CD14-positive monocyte (primary cell): Measurements from ENCODE around the gene LDLRAP1. TPM values are rescaled to one million over a fixed set of nuclear protein-coding genes. Genes with fewer than 3 reads are reported as not detected.

ENCODE experiments used
- DNase-seq, 3 donors: peaks; one replicate each; pipeline ENCODE4 v3.0.0-alpha.2; 2011 to 2022
- H2AFZ ChIP-seq: 2 replicates; pipeline ENCODE4 v1.6.0; 2012; ENCODE audit warnings: mild to moderate bottlenecking, low read depth, low read length, inconsistent platforms; ENCODE audit not compliant: insufficient read depth, poor library complexity, severe bottlenecking
- H3K27ac ChIP-seq, 2 donors: 1 replicate in 1 of 2; 2 replicates in 1 of 2; pipeline ENCODE4 v1.5.1; 2012 to 2013; ENCODE audit warnings: low read length in 2 of 2, control low read depth in 1 of 2, inconsistent platforms in 1 of 2, low read depth in 1 of 2, mild to moderate bottlenecking in 1 of 2
- H3K27me3 ChIP-seq, 2 donors: one replicate each; pipeline versions ENCODE4 v1.6.0 to v1.6.1; 2011 to 2013; ENCODE audit warnings: low read length in 2 of 2; ENCODE audit not compliant: control insufficient read depth in 2 of 2, insufficient read depth in 2 of 2
- H3K36me3 ChIP-seq, 2 donors: replicated peaks in 1 of 2; 1 replicate in 1 of 2; 2 replicates in 1 of 2; pipeline versions ENCODE4 v1.5.1 to v1.6.1; 2012 to 2013; ENCODE audit warnings: low read length in 2 of 2, control low read depth in 1 of 2, inconsistent platforms in 1 of 2, mild to moderate bottlenecking in 1 of 2; ENCODE audit not compliant: insufficient read depth in 2 of 2, control insufficient read depth in 1 of 2
- H3K4me1 ChIP-seq, 2 donors: 1 replicate in 1 of 2; 2 replicates in 1 of 2; pipeline versions ENCODE4 v1.5.1 to v1.6.1; 2012 to 2013; ENCODE audit warnings: low read length in 2 of 2, control low read depth in 1 of 2, inconsistent platforms in 1 of 2, mild to moderate bottlenecking in 1 of 2, moderate library complexity in 1 of 2; ENCODE audit not compliant: insufficient read depth in 2 of 2, control insufficient read depth in 1 of 2
- H3K4me2 ChIP-seq: replicated peaks from 2 replicates; pipeline ENCODE3; 2012; ENCODE audit warnings: low read length, moderate library complexity, mild to moderate bottlenecking; ENCODE audit not compliant: poor library complexity, severe bottlenecking; ENCODE audit errors: extremely low read depth
- H3K4me3 ChIP-seq, 3 experiments: fragments of 200-600 bp in 1 of 3; sonication (generic) in 1 of 3; replicated peaks in 1 of 3; 1 replicate in 2 of 3; 2 replicates in 1 of 3; pipeline ENCODE4 v1.5.1; 2011 to 2013; ENCODE audit warnings: low read length in 3 of 3, mild to moderate bottlenecking in 3 of 3, control low read depth in 2 of 3, low read depth in 2 of 3, inconsistent platforms in 1 of 3, moderate library complexity in 1 of 3
- H3K79me2 ChIP-seq: 2 replicates; pipeline ENCODE4 v1.6.0; 2012; ENCODE audit warnings: mild to moderate bottlenecking, control low read depth, inconsistent platforms, low read length, moderate library complexity; ENCODE audit not compliant: insufficient read depth
- H3K9ac ChIP-seq: 2 replicates; pipeline ENCODE4 v1.6.0; 2017; ENCODE audit warnings: low read length, mild to moderate bottlenecking; ENCODE audit not compliant: insufficient read depth, poor library complexity, severe bottlenecking
- H3K9me3 ChIP-seq, 2 donors: replicated peaks in 1 of 2; 1 replicate in 1 of 2; 2 replicates in 1 of 2; pipeline versions ENCODE4 v1.5.1 to v1.6.1; 2012 to 2013; ENCODE audit warnings: low read length in 2 of 2, control low read depth in 1 of 2; ENCODE audit not compliant: control insufficient read depth in 1 of 2, insufficient read depth in 1 of 2
- H4K20me1 ChIP-seq: 2 replicates; pipeline ENCODE4 v1.6.0; 2012; ENCODE audit warnings: mild to moderate bottlenecking, low read length, control low read depth, moderate library complexity; ENCODE audit not compliant: insufficient read depth
- H3K27ac Mint-ChIP-seq, 7 donors: one replicate each; pipeline ENCODE4 v1.8.0; 2020; ENCODE audit warnings: mild to moderate bottlenecking in 7 of 7, mixed read lengths in 7 of 7, moderate library complexity in 6 of 7, inconsistent platforms in 2 of 7
- H3K27me3 Mint-ChIP-seq, 3 donors: one replicate each; pipeline ENCODE4 v1.8.0; 2021 to 2022; ENCODE audit warnings: low read depth in 3 of 3, mild to moderate bottlenecking in 3 of 3, mixed read lengths in 3 of 3, moderate library complexity in 3 of 3, inconsistent platforms in 1 of 3
- H3K36me3 Mint-ChIP-seq, 2 donors: one replicate each; pipeline ENCODE4 v1.8.0; 2020; ENCODE audit warnings: mixed read lengths in 2 of 2, inconsistent platforms in 1 of 2, mild to moderate bottlenecking in 1 of 2
- H3K4me1 Mint-ChIP-seq: one replicate; pipeline ENCODE4 v1.8.0; 2020; ENCODE audit warnings: mild to moderate bottlenecking, mixed read lengths
- H3K4me3 Mint-ChIP-seq, 2 donors: one replicate each; pipeline ENCODE4 v1.8.0; 2020; ENCODE audit warnings: mild to moderate bottlenecking in 2 of 2, mixed read lengths in 2 of 2, moderate library complexity in 1 of 2
- H3K9me3 Mint-ChIP-seq, 7 donors: one replicate each; pipeline ENCODE4 v1.8.0; 2020 to 2022; ENCODE audit warnings: mixed read lengths in 7 of 7, mild to moderate bottlenecking in 6 of 7, moderate library complexity in 6 of 7, inconsistent platforms in 2 of 7
- CTCF ChIP-seq: fragments of 200-600 bp; IDR thresholded peaks from one replicate; pipeline ENCODE4 v1.8.0; 2022; ENCODE audit warnings: antibody characterized with exemption, mild to moderate bottlenecking
- WGBS: methylation state at CpG from one replicate; pipeline ENCODE4 v1.1.5; 2013; ENCODE audit warnings: missing lambda C conversion rate; ENCODE audit not compliant: insufficient coverage; 5-methylcytosine and 5-hydroxymethylcytosine counted together
- intact Hi-C, 2 donors: fragments of 100-400 bp; cut with micrococcal nuclease; formaldehyde crosslinking; loops; one replicate each; pipeline versions ENCODE4 v1.15.0 to v1.15.1; 2023
- polyA plus RNA-seq, 3 donors: library from polyadenylated mRNA; depleted of rRNA in 1 of 3; unstranded in 2 of 3; stranded (reverse) in 1 of 3; fragments of 300-500 nt in 2 of 3; fragments of >200 nt in 1 of 3; fragmentation: Illumina TruSeq in 2 of 3; gene quantifications; 1 replicate in 2 of 3; 2 replicates in 1 of 3; pipeline ENCODE4 v1.2.3, GENCODE V29; 2012 to 2021

The LDLRAP1 gene
- polyA plus RNA-seq, 3 donors = 12.8 to 18.5 (median 14.6) TPM

GRCh38 chr1:25537153-25537831, 6.1 kb upstream of the LDLRAP1 start:
- Histone ChIP-seq H3K4me1 (peaks cover 6 to 7% of the 10 kb centered on the region in 2 donors), H2AFZ (peak overlapping the region; percentile 29), H3K27me3 (no peaks in the 10 kb centered on the region), H3K4me3 (no peak overlapping the region), H3K36me3 (no peaks in the 10 kb centered on the region), H3K4me2 (no peak overlapping the region), H3K9me3 (no peaks in the 10 kb centered on the region), H4K20me1 (no peaks in the 10 kb centered on the region), H3K79me2 (no peaks in the 10 kb centered on the region), H3K27ac (no peak overlapping the region), H3K9ac (no peak overlapping the region)
- TF ChIP-seq CTCF = no peak
- peaks cover 8% of the 10 kb centered on the region for H3K4me1 Mint-ChIP-seq
- intact Hi-C loops = no loop called here
- H3K4me3 Mint-ChIP-seq = no peak overlapping the region
- H3K9me3 Mint-ChIP-seq = peaks cover 0 to 1% (median 0%) of the 10 kb centered on the region in 7 donors
- peaks cover 2 to 8% (median 2%) of the 10 kb centered on the region in 3 donors for H3K27me3 Mint-ChIP-seq
- 86% methylated on average over 4 of the region's 7 CpGs for WGBS
- DNase-seq = peak; percentile 12 to 36 (median 12)
- peak overlapping the region in 3 of 7 donors; percentile 4 to 85 (median 16) for H3K27ac Mint-ChIP-seq
- no peaks in the 10 kb centered on the region for H3K36me3 Mint-ChIP-seq

- peaks cover 0 to 1% (median 0%) of the 10 kb centered on the region in 7 donors for H3K9me3 Mint-ChIP-seq
- no peaks in the 10 kb centered on the region for H4K20me1 ChIP-seq
- no peaks in the 10 kb centered on the region for H3K36me3 Mint-ChIP-seq
- no peak overlapping the region for H2AFZ ChIP-seq
- H3K27ac ChIP-seq = no peak overlapping the region
- H3K79me2 ChIP-seq = no peaks in the 10 kb centered on the region
- no peaks in the 10 kb centered on the region for H3K9me3 ChIP-seq
- WGBS = 94% methylated on average over 4 of the region's 4 CpGs
- intact Hi-C loops = no loop called here
- H3K9ac ChIP-seq = no peak overlapping the region
- H3K4me2 ChIP-seq = no peak overlapping the region
- H3K4me1 ChIP-seq = peaks cover 9 to 10% of the 10 kb centered on the region in 2 donors
- no peak overlapping the region for H3K4me3 Mint-ChIP-seq
- no peak for DNase-seq
- H3K36me3 ChIP-seq = no peaks in the 10 kb centered on the region
- peaks cover 2 to 8% (median 2%) of the 10 kb centered on the region in 3 donors for H3K27me3 Mint-ChIP-seq
- H3K4me3 ChIP-seq = no peak overlapping the region
- H3K4me1 Mint-ChIP-seq = peaks cover 12% of the 10 kb centered on the region
- TF ChIP-seq CTCF = no peak
- no peaks in the 10 kb centered on the region for H3K27me3 ChIP-seq
- no peak overlapping the region for H3K27ac Mint-ChIP-seq
These were observed 5.1 kb upstream of the LDLRAP1 start for GRCh38 chr1:25538191-25538767.
